Stimulated activated CD8-positive, alpha-beta memory T cell treated with anti-CD3 and anti-CD28 coated beads, Interleukin-7, amount 100 ng/mL, for 48 hours (primary cell): ENCODE data around the gene ANAPC10.
"Not testable (repeated sequence)": the region's sequence is repeated elsewhere in the genome, so short reads cannot be mapped to it uniquely, and the experiment has no call there.

ENCODE experiments used
- DNase-seq, 2 donors: peaks; one replicate each; pipeline ENCODE4 v3.0.0-alpha.2; 2020; ENCODE audit warnings: low read depth in 1 of 2; ENCODE audit errors: extremely low read depth in 1 of 2

ANAPC10 gene

GRCh38 chr4:145012841-145013240, 85.2 kb downstream of the ANAPC10 start:
- DNase-seq = no peak

- DNase-seq = no peak
Observed at GRCh38 chr4:145011636-145012035, 86.4 kb downstream of the ANAPC10 start.

GRCh38 chr4:145010315-145010714, 87.7 kb downstream of the ANAPC10 start:
- not testable (repeated sequence) for DNase-seq

GRCh38 chr4:145003675-145004074, 94.3 kb downstream of the ANAPC10 start:
- DNase-seq = no peak

- DNase-seq = no peak
Observed at GRCh38 chr4:145001635-145002034, 96.4 kb downstream of the ANAPC10 start.

GRCh38 chr4:145000656-145001055, 97.3 kb downstream of the ANAPC10 start:
- DNase-seq = not testable (repeated sequence)

GRCh38 chr4:144989306-144989705, 108.7 kb downstream of the ANAPC10 start:
- no peak for DNase-seq

GRCh38 chr4:144985531-144985930, 112.5 kb downstream of the ANAPC10 start:
- DNase-seq = no peak

- no peak for DNase-seq
Observed at GRCh38 chr4:144985014-144985413, 113.0 kb downstream of the ANAPC10 start.

- no peak for DNase-seq
Observed at GRCh38 chr4:144984241-144984640, 113.8 kb downstream of the ANAPC10 start.

GRCh38 chr4:144975718-144976117, 122.3 kb downstream of the ANAPC10 start:
- DNase-seq = no peak

GRCh38 chr4:144970597-144970996, 127.4 kb downstream of the ANAPC10 start:
- DNase-seq = no peak

GRCh38 chr4:144969821-144970220, 128.2 kb downstream of the ANAPC10 start:
- no peak for DNase-seq

- DNase-seq = no peak
Observed at GRCh38 chr4:144968606-144969005, 129.4 kb downstream of the ANAPC10 start.

- DNase-seq = no peak
Observed at GRCh38 chr4:144967161-144967560, 130.8 kb downstream of the ANAPC10 start.

GRCh38 chr4:144962300-144962699, 135.7 kb downstream of the ANAPC10 start:
- DNase-seq = no peak

GRCh38 chr4:144955104-144955503, 142.9 kb downstream of the ANAPC10 start:
- no peak for DNase-seq

GRCh38 chr4:144954230-144954629, 143.8 kb downstream of the ANAPC10 start:
- DNase-seq = no peak

GRCh38 chr4:144948421-144948820, 149.6 kb downstream of the ANAPC10 start:
- DNase-seq = no peak

- DNase-seq = no peak
Observed at GRCh38 chr4:144948009-144948408, 150.0 kb downstream of the ANAPC10 start.
